ENCODE results near the gene SLC1A2. TPM values are rescaled to one million over a fixed set of nuclear protein-coding genes. Genes with fewer than 3 reads are reported as not detected.

SLC1A2 gene
- total and polyA plus RNA-seq, 3 donors from 2014 or later, result 0.74 to 7.5 (median 1.1) TPM

- H3K27me3 ChIP-seq, result no peaks in the 10 kb centered on the region
- no peak for TF ChIP-seq POLR2A (IDR thresholded peaks at IDR 0.05)
- TF ChIP-seq CTCF (IDR thresholded peaks at IDR 0.05), result no peak
- no peaks in the 10 kb centered on the region for H3K4me1 ChIP-seq
- intact Hi-C loops (cut with DNase I; ENCODE audit: low total_unique reads), result no loop called here
- no peaks in the 10 kb centered on the region for H3K9me3 ChIP-seq
- H3K4me3 ChIP-seq, result no peak overlapping the region
- no peaks in the 10 kb centered on the region for H3K36me3 ChIP-seq (ENCODE audit: low read depth, missing control alignments)
- no peak overlapping the region for H3K27ac ChIP-seq
- no peak for DNase-seq
- 76 to 79% methylated on average over 10 of the region's 10 CpGs for WGBS, 2 donors
Measured at GRCh38 chr11:35260342-35260985, 158.9 kb downstream of the SLC1A2 start.

GRCh38 chr11:35259529-35259928 lies 159.8 kb downstream of the SLC1A2 start:
- 70 to 78% methylated on average over 2 of the region's 2 CpGs for WGBS, 2 donors
- intact Hi-C loops (cut with DNase I; ENCODE audit: low total_unique reads), result no loop called here
- Histone ChIP-seq H3K4me1 (no peaks in the 10 kb centered on the region), H3K27me3 (no peaks in the 10 kb centered on the region), H3K36me3 (ENCODE audit: low read depth, missing control alignments) (no peaks in the 10 kb centered on the region), H3K9me3 (no peaks in the 10 kb centered on the region), H3K27ac (no peak overlapping the region), H3K4me3 (no peak overlapping the region)
- TF ChIP-seq POLR2A (IDR thresholded peaks at IDR 0.05) (no peak), CTCF (IDR thresholded peaks at IDR 0.05) (no peak)
- DNase-seq, result no peak

- no peak for TF ChIP-seq CTCF (IDR thresholded peaks at IDR 0.05)
- TF ChIP-seq POLR2A (IDR thresholded peaks at IDR 0.05), result no peak
- 66 to 78% methylated on average over 2 of the region's 2 CpGs for WGBS, 2 donors
Measured at GRCh38 chr11:35257281-35257680, 162.1 kb downstream of the SLC1A2 start.

GRCh38 chr11:35256296-35256695 lies 163.1 kb downstream of the SLC1A2 start:
- Histone ChIP-seq H3K4me3 (no peak overlapping the region), H3K9me3 (no peaks in the 10 kb centered on the region), H3K4me1 (no peaks in the 10 kb centered on the region), H3K27me3 (no peaks in the 10 kb centered on the region), H3K27ac (no peak overlapping the region), H3K36me3 (ENCODE audit: low read depth, missing control alignments) (no peaks in the 10 kb centered on the region)
- no peak for TF ChIP-seq POLR2A (IDR thresholded peaks at IDR 0.05)
- TF ChIP-seq CTCF (IDR thresholded peaks at IDR 0.05), result no peak
- intact Hi-C loops (cut with DNase I; ENCODE audit: low total_unique reads), result no loop called here
- DNase-seq, result no peak

More at GRCh38 chr11:35257281-35257680, 162.1 kb downstream of the SLC1A2 start:
- no peaks in the 10 kb centered on the region for H3K36me3 ChIP-seq (ENCODE audit: low read depth, missing control alignments)
- no peak overlapping the region for H3K27ac ChIP-seq
- intact Hi-C loops (cut with DNase I; ENCODE audit: low total_unique reads), result no loop called here
- no peaks in the 10 kb centered on the region for H3K9me3 ChIP-seq
- no peak overlapping the region for H3K4me3 ChIP-seq
- no peak for DNase-seq
- H3K4me1 ChIP-seq, result no peaks in the 10 kb centered on the region
- no peaks in the 10 kb centered on the region for H3K27me3 ChIP-seq

- Histone ChIP-seq H3K27ac (no peak overlapping the region), H3K9me3 (no peaks in the 10 kb centered on the region), H3K4me1 (no peaks in the 10 kb centered on the region), H3K4me3 (no peak overlapping the region), H3K36me3 (ENCODE audit: low read depth, missing control alignments) (no peaks in the 10 kb centered on the region), H3K27me3 (no peaks in the 10 kb centered on the region)
- WGBS, 2 donors, result 89 to 90% methylated on average over 2 of the region's 2 CpGs
- TF ChIP-seq POLR2A (IDR thresholded peaks at IDR 0.05) (no peak), CTCF (IDR thresholded peaks at IDR 0.05) (no peak)
- intact Hi-C loops (cut with DNase I; ENCODE audit: low total_unique reads), result no loop called here
- no peak for DNase-seq
Measured at GRCh38 chr11:35255514-35255913, 163.8 kb downstream of the SLC1A2 start.
